NK-92 (cell line): ENCODE results near the gene OVOL1.
"Not testable (repeated sequence)": the region's sequence is repeated elsewhere in the genome, so short reads cannot be mapped to it uniquely, and the experiment has no call there.

Experiments
- DNase-seq: peaks from one replicate; lab custom pipeline; 2025; ENCODE audit not compliant: unreplicated experiment; lab: John Stamatoyannopoulos, UW

Gene OVOL1

GRCh38 chr11:65814131-65814985 is 27.5 kb downstream of the OVOL1 start:
- no peak for DNase-seq

GRCh38 chr11:65814986-65815565 is 28.2 kb downstream of the OVOL1 start:
- no peak for DNase-seq

- DNase-seq, result no peak
Measured at GRCh38 chr11:65816696-65817095, 29.8 kb downstream of the OVOL1 start.

GRCh38 chr11:65817312-65817834 is 30.5 kb downstream of the OVOL1 start:
- no peak for DNase-seq

GRCh38 chr11:65817835-65818680 is 31.2 kb downstream of the OVOL1 start:
- DNase-seq, result peak; percentile 59

- no peak for DNase-seq
Measured at GRCh38 chr11:65821107-65821506, 34.2 kb downstream of the OVOL1 start.

- no peak for DNase-seq
Measured at GRCh38 chr11:65822776-65823528, 36.1 kb downstream of the OVOL1 start.

- DNase-seq, result no peak
Measured at GRCh38 chr11:65826984-65827735, 40.3 kb downstream of the OVOL1 start.

- DNase-seq, result no peak
Measured at GRCh38 chr11:65829459-65829858, 42.6 kb downstream of the OVOL1 start.

GRCh38 chr11:65832231-65832630 is 45.4 kb downstream of the OVOL1 start:
- DNase-seq, result not testable (repeated sequence)

GRCh38 chr11:65833297-65834030 is 46.6 kb downstream of the OVOL1 start, which contains the start of gene SNX32:
Gene SNX32, plus strand, starts transcription at chr11:65833963. Its CDS starts 103 bp downstream, at chr11:65834066.
- DNase-seq, result peak; percentile 28

- DNase-seq, result no peak
Measured at GRCh38 chr11:65834202-65834601, 47.3 kb downstream of the OVOL1 start.

- DNase-seq, result no peak
Measured at GRCh38 chr11:65842144-65842543, 55.3 kb downstream of the OVOL1 start.

GRCh38 chr11:65843811-65844210 is 56.9 kb downstream of the OVOL1 start:
- no peak for DNase-seq

- DNase-seq, result no peak
Measured at GRCh38 chr11:65844231-65844872, 57.5 kb downstream of the OVOL1 start.
